OCI-LY1 (cell line): Measurements from ENCODE around the gene DSC2.

Experiments used
- EZH2 ChIP-seq: fragments of 200-600 bp; sonication (generic), shearing (Covaris generic); IDR thresholded peaks from 2 replicates; pipeline ENCODE4 v1.8.0; 2017; ENCODE audit warnings: borderline replicate concordance, mixed run types, mild to moderate bottlenecking, antibody characterized with exemption, low read length, moderate library complexity, mixed read lengths
- TF ChIP-seq, protein P1 (sequence below): fragments of 200-600 bp; sonication (generic), shearing (Covaris generic); IDR thresholded peaks from 2 replicates; pipeline ENCODE4 v1.5.1; 2017; ENCODE audit warnings: mild to moderate bottlenecking, antibody characterized with exemption, low read length, moderate library complexity, mixed read lengths

DNA sequence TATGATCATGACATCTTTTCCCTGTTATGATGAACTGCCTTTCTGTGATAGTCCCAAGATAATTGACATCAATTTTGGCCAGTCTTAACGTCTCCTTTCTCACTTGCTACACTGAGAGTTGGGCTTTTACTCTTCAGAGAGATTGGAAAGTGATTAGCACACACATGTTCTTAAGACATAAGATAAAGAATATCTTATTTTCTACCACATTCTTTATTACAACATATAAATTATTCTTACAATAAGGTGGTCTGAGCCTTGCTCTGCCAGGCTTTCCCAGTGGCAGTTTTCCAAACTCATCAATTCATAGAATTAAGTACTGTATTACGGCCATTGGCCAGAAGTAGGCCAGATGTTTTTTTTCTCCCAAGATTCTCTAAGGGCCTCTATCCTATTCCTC, 54.0 kb downstream of the DSC2 start:
- TF ChIP-seq, protein P1, sequence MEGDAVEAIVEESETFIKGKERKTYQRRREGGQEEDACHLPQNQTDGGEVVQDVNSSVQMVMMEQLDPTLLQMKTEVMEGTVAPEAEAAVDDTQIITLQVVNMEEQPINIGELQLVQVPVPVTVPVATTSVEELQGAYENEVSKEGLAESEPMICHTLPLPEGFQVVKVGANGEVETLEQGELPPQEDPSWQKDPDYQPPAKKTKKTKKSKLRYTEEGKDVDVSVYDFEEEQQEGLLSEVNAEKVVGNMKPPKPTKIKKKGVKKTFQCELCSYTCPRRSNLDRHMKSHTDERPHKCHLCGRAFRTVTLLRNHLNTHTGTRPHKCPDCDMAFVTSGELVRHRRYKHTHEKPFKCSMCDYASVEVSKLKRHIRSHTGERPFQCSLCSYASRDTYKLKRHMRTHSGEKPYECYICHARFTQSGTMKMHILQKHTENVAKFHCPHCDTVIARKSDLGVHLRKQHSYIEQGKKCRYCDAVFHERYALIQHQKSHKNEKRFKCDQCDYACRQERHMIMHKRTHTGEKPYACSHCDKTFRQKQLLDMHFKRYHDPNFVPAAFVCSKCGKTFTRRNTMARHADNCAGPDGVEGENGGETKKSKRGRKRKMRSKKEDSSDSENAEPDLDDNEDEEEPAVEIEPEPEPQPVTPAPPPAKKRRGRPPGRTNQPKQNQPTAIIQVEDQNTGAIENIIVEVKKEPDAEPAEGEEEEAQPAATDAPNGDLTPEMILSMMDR: no peak
- no peak for TF ChIP-seq EZH2
